NCI-H2107 treated with DMSO at 0.1 percent for 48 hours (cell line): ENCODE results near the gene TUBGCP3.

Experiments
- DNase-seq: peaks from one replicate; lab custom pipeline; 2025; ENCODE audit not compliant: unreplicated experiment; lab: John Stamatoyannopoulos, UW

TUBGCP3 gene

DNA sequence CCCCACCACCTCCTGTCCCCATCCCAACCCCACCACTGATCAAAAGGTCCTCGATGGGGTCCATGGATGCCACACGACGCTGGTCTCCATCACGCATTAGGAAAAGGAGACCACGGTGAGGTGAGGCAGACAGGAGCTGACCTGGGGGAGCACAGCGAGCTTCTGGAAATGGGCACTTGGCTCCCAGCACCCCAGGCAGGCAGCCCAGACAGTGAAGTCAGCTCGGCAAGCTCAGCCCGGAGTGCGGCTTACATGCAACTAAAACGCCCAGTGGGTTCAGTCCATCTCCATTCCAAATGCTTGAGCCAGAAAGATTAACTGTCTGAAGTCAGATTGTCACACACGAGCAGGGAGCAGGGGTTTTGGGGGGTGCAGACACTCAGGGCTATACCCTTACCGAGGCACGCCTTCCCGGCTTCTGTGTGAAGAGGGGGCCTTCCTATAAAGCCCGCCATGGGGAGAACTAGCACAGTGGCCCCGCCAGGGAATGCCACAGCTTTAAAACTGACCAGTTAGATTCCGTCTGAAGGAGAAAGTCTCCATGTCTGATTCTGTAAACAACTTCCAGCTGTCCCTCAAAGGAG, 132.4 kb downstream of the TUBGCP3 start:
- no peak for DNase-seq

DNA sequence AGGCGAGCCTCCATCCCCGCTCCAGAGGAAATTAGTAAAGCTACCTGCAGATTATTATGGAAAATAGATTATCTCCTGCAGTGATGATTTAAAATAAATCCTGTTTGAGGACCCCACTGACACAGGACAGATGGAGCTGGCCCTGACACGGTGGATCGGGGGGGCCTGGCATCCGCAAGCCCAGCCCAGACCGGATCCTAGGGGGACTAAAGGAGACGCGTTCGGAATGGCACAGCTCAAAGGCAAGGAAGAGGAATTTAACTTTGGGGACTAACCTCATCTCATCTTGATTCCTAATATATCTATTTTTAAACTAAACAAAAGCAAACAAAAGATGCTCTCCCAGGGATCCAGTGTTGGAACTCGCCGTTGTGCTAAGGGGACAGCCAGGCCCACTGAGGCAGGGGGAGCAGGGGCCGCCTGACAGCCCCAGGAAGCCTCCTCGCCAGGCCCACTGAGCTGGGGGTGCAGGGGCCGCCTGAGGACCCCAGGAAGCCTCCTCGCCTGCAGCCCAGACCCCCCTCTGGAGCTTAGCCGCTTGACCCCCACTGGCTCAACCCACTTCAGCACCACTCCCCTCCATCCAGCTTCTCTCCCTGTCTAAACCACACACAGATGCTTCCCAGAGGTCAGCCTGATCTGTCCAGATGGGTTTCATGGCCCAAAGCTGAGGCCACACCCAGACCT, 133.2 kb downstream of the TUBGCP3 start:
- no peak for DNase-seq

DNA sequence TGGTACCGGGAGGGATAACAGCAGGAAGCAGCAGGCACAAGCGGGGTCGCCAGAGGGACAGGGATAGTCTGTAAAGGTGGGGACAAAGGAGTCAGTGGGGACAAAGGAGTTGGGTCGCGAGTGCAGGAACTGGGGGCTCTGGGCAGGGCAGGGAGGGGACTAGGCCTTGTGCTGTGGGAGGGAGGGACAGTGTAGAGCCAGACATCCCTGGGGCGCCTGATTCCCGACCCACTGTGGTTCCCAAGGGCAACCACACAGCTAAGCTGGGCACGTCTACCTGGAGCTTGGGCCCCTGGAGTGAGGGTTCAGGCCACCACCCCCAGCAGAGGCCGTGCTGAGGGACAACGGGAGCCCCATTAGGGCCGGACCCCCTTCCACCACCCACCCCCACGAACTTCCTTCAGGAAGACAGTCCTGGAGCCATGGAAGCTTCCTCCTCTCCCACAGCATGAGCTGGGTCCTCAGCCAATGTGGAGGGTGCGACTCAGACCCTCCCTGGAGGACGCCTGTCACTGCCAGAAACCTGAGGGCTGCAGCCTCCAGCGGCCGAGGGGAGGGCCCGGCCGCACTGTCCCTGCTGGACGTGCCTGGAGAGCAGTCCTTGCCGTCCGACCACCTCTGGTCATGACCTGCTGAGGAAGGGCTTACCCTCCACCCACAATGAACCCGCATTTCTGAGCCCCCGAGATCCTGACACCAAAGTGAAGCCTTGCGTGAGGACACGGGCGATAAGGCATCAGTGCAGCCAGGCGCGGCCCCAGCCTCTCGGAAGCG, 133.9 kb downstream of the TUBGCP3 start:
- no peak for DNase-seq

DNA sequence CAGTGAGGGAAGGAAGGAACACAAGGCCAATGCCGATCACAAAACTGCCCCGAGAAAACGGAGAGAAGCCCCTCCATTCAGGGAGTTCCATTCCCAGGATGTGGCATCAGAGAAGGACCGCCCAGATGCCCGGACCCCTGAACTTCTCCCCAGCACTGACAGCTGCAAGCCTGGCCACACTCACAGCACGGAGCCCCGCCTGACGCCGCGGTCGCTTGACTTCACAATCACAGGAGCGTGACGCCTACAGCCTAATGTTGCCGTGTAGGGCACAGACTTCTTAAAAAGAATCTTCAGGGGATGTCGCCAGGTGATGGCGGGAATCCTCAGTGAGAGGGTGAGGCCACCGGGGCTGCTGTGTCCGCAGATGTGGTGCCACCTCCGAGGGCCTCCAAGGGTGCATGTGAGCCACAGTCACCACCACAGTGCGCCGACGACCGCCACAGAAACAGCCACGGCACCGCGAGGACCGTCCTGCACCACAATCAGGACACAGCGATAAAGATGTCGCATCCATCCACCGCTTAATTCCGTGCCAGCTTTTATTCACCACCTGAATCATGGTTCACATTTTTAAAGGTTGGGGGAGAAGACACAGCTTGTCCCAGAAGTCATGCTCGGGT, 134.6 kb downstream of the TUBGCP3 start:
- no peak for DNase-seq

DNA sequence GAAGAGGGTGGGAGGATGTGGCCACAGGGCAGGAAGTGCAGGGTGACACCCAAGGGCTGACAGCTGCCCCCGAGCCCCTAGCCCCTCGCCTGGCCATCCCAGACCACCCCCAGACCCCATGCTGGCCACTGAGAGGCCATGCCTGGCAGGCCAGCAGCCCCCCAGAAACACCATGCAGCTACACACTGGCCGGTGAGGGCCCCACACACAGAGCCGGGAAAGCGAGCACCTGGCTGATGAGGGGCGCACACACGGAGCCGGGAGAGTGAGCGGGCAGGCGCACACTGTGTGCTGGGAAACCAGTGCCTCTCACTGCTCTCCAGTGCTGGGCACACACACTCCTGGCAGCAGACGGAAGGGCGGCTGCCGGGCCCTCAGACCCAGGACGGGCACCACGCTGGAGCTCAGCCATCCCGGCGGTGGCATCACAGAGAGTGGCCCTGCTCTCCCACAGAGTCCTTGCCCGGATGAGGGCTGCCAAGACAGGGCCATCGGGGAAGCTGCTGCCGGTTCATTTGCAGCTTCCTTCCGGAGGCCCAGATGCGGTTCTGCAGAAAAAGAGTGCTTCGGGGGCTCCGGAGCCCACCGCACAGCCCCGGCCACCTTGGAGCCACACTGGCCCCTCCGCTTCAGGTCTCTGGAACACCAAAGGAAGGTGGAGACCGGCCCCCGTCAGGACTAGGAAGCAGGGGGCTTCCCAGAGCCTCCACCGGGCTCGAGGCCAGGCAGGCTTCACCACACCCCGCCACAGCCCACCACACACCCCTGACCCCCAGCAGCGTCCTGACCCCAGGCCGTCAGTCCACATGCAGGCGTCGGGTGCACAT, 135.4 kb downstream of the TUBGCP3 start:
- DNase-seq = no peak

DNA sequence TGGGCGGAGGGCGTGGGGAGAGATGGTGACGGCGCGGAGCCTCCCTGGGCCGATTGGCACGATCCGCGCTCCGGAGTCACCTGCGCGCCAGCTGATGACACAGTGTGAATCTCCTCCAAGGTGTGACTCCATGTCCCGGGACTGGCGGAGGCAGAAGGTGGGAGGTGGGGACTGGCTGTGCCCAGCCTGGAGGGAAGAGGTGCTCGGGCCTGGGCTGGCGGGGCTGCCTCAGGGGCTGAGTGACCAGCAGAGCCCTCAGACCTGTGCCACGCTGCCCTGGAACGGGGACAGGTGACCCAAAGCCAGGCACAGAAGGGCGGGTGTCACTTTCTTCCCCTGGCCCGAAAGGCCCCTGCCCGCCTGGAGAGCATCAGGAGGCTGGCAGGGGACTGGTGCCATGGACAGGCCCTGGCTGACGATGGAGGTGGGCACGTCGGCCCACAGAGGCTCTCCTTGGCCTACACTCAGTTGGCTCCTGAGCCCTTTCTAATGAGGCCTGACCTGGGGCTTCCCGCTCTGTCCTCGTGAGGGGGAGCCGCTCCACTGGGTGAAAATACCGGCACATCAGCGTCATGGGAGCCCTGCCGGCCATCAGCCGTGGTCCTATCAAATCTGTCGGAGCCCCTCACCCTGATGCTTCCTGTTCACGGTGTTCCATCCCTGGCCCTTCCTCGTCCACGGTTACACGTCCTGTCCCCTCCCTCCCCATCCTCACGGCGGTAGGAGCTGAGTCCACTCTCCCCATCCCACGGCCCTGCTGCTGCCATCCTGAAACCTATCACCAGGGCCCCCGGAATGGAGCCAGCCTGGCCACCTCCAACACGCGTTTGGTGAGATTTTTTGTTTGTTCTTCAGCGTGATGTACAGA, 136.2 kb downstream of the TUBGCP3 start:
- no peak for DNase-seq

DNA sequence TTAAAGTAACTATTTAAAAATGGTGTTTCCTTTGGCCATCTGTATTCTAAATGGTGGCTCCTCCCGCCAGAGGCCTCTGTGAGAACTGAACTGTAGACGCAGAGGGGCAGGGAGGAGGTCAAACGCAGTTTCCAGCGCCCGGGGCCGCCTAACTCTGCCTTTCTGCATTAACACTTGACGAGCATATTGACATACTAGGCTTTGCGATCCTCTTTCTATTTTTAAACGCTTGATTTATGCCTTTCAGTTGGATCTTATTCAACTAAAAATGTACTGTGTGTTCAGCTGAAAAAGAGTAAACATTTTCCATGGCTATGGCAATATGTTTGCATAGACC, 137.1 kb downstream of the TUBGCP3 start:
- peak; percentile 1 for DNase-seq

DNA sequence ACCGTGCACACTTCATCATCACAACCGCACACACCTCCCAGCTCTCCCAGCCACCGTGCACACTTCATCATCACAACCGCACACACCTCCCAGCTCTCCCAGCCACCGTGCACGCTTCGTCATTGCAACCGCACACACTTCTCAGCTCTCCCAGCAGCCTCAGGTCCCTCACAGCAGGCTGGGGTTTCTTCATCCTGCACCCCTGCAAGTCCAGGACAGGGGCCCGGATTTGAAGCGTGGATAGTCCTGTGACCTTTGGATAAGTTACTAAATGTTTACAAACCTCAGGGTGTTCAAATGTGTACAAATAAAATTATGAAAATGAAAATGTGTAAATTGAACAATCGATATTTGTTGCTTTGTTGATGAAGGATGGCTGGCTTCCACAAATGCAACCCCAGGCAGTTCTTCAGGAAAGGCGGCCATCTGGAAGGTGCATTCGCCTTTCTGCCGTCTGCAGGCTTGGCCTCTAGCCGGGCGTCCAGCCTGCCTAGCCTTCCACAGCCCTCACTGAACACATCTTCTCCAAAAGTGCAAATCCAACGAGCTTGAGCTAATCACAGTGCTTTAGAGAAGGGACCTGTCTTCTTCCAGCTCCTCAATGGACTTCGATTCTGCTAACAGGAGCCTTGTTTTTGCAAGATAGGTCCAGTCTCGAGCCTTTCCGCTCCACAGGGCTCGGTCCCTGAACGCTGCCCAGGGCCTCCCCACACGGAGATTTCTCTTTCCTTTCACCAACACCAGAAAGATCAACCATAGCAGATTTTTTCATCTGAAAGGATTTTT, 137.6 kb downstream of the TUBGCP3 start:
- DNase-seq = no peak

DNA sequence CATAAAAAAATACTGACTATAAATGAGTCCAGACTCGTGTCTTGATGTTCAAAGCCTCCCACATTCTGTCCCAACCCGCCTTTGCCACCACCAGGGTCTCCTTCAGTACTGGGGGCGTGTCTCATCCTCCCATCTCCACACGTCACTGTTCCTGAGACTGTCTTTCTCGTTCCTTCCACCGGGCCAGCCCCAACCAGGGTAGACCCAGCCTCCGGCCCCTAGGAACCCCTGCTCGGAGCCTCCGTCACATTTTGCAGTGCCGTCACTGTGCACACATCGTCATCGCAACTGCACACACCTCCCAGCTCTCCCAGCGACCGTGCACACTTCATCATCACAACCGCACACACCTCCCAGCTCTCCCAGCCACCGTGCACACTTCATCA, 138.4 kb downstream of the TUBGCP3 start:
- DNase-seq = no peak

DNA sequence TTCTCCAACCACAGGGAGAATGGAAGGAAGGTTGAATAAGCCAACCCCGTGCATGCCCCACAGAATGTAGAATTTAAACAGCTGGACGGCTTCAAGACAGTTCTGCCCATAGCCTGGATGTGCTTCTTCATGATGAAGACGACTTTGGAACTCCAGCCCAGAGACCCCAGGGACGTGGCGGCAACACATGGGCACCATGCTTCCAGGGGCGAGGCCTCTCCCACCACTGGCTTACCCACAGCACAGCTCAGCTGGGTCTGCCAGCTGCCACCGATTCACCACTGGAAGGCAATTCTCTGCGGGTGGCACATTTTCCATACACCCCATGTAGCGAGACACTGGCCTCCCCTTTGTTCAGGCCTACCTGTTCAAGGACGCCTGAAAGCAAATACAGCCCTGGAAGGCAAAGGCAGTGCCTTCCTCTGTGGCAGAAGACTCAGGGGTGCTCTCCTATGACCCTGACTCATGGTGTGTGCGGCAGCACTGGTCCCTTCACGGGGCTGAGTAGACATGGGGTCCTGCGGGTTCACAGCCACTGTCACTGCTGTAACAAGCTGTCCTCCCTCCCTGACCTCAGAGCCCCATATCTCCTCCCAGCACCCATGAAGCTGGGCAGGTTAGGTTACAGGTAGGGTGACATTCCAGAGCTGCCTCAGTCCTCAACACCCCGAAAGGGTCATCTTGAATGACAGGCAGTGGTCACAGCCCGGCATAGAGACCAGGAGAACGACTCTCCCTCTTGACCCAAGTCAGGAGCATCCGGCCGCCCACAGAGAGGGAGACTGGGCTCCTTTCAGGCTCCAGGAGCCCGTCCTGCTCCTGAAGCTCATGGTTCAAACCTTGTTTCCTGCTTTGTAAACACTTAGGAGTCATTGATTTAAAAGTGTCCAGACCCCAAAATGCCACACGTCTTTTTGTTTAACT, 139.1 kb downstream of the TUBGCP3 start:
- no peak for DNase-seq

DNA sequence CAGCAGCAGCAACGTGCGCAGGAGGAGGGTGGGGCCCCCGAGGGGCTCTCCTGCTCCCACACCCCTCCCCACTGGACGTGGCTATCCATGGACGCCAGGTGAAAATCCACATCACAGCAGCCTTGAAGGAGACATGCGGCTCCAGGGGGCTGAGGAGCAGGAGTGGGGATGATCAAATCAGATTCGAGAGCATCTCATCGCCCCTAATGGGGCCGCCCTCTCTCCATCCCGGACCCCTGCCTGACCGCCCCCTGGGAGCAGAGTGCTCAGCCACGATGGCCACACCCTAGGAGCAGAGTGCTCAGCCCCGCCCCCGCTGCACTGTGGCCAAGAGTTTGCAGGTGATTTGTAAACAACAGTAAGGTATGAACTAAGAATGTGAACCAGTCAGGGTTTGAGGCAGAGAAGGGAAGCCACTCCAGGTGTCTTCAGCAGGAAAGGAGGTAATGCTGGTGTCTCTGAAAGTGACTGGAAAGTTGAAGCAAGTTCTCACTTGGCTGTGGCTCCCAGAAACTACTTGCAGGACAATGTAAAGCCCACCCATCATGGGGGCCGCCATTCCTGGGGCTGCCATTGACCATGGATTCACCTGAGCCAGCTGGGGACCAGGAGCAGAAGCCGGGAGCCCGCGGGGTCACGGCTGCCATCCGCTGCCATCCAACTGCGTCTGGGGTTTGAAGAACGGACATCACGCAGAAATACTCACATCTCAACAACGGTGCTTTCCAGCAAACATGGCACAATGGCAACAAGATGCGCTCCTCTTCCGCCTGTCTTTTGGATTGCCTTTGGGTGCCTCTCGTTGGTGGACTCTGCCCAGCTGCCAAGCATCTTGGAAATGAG, 140.0 kb downstream of the TUBGCP3 start:
- DNase-seq = no peak

DNA sequence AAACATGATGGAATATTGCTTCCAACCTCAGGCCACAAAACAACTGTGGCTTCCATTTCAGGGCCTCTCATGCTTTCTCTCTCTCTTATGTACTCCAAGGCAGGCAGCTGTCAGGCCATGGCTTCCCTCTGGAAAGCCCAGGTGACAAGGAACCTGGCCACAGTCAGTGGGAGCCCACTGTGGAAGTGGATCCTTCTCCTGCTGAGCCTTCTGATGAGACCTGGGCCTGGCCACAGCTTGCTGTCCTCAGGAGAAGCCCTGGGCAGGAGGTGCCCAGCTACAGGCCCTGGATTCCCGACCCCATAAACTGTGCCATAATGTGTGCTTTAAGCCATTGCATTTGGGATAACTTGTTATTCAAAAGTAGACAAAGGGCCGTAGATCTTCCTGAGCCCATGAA, 140.6 kb downstream of the TUBGCP3 start:
- DNase-seq = no peak

DNA sequence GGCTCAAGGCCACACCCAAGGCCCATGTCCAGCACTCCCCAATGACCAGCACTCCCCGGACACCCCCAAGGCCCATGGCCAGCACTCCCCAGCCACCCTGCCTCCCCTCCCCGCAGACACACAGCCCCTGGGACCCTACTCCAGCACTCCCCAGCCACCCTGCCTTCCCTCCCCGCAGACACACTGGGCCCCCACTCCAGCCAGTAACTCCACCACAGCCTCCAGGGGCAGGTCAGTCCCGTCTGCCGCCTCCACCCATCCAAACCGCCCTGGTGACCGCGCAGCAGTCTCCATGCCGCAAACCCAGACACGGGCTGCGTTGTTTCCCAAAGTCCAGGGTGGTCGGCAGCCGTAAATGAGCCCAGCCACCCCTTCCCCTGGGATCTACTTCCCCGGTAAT, 141.1 kb downstream of the TUBGCP3 start:
- DNase-seq = no peak

DNA sequence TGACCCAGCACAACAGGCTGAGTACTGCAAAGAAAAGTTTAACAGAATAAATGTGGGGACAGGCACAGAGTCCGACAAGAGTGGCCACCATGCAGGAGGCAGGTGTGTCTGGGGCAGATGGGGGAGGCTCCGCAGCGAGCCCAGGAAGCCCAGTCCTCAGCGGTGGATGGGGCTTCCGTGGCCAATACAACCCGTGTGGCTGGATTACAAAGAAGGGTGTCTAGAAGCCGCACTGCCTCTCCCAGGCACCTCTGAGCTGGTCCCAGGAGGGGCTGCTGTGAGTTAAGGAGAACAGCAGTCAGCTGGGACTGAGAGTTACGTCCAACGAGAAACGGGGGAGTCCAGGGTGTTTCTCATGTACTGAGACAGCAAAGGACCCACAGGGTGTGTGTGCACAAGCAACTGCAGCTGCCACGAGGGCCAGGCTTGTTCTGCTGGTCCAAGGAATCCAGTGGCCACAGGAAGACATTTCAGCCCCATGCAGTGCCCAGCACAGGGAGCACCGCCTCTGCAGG, 141.5 kb downstream of the TUBGCP3 start:
- DNase-seq = no peak

DNA sequence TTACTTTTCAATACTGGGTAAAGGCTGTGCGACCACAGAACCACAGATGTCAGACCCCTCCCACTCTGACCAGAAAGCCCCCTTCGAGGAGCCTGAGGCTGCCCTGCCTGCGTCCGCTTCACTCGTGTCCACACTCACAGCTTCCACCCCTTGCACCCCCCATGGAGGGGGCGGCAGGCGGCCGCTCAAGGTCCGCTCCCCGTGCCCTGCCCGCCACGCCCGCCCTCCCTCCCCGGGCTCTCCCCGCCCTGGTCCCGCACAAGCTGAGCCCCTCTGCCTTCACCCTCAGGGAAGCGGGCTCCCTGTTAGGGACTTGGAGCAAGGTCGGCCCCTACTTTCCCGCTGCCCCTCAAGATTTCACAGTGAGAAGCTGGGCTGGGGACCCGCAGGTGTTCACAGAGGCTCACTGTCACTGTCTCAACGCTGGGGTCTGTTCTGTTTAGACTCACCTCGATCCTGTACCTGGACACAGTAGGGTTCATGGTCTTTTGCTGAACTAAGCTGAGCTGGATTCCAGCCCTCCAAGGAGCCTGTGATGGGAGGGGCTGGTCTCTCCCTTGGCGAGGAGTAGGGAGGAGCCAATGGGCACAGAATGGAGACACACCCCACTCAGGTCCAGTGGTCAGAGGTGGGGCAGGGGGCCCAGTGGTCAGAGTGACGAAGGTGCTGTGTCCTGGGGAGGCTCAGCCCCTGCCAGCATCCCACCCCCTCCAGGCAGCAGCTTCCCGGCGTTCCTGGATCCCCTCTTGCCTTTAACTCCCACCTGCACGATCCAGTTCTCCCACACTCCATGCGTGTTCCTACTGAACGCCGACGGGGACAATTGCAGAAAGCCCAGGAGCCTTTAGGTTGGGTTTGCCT, 142.3 kb downstream of the TUBGCP3 start:
- no peak for DNase-seq
